Activated gamma-delta T cell treated with Interleukin-2 at 50 U/mL for 16 hours (primary cell): ENCODE data around the gene ARSG.

ENCODE experiments used
- DNase-seq: peaks from one replicate; pipeline ENCODE4 v3.0.0-alpha.2; 2020

The ARSG gene

GRCh38 chr17:68456339-68457167 lies 165.3 kb downstream of the ARSG start:
- no peak for DNase-seq

DNA sequence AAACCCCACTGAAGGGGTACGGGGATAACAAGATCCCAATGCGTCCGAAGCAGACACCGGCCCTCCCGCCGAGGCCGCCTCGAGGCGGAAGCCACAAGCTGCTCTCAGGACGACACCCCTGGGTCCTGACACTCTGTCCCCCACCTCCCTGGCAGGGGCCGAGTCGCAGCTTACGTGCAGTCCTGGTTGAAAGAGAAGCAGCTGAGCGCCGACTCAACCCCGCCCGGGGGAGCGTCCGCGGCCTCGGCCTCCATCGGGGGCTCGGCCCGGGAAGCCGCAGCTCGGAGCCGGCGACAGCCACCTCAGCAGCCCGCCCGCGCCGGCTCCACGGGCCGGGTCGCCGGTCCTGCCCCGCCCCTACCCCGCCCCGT lies 165.9 kb downstream of the ARSG start, which contains the start of gene WIPI1:
Gene WIPI1, minus strand, starts transcription at position 329 of the 371 bp plus-strand sequence. Its CDS starts 75 bp downstream, at position 254.
- no peak for DNase-seq

DNA sequence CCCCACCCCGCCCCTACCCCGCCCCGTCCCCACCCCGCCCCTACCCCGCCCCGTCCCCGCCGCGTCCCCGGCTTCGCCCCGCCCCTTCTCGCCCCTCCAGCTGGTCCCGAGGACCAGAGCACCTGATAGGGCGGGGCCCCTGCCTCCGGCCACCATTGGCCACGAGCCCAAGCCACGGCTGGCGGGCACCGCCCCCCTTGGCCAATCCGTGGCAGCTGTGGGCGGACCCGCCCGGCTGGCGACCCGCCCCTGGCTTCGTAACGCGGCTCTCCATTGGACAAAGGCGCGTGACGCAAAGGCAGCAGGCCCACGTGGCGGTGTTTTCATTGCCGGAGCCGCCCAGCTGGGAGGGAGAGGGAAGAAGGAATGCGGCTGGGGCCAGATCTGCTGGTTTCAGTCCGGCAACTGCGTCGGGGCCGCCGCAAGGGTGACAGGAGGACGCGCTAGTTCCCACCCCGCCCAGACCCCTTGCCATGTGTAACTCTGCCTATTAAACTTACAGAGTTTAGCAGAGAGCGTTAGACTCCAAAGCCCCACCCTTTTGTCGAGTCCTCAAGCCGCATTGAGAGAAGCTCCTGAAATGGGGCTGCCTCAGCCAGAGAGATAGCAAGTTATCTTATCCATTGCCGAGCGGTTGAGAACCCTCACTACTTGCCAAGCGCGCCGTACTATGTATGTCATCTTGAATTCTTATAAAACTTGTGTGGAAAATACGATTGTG lies 166.4 kb downstream of the ARSG start:
- DNase-seq = peak; percentile 98

GRCh38 chr17:68458260-68459036 lies 167.2 kb downstream of the ARSG start:
- DNase-seq = no peak

- DNase-seq = no peak
Measured at GRCh38 chr17:68459037-68459639, 167.8 kb downstream of the ARSG start.

DNA sequence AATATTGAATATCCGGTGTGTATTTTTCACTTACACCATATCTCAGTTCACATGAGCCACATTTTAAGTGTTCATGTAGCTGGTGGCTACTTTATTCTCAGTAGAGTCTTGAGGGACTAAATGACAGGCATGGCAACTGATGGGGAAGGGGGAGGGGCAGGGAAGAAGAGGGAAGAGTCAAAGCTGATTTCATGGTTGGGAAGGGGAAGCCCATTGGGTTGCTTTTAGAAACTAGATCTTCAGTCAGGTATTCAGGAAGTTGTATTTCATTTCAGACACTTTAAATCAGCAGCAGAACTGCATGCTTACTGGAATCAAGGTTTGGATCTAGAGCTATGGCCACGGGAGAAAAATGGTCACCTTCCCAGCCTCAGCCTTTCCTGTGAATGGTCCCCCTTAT lies 168.9 kb downstream of the ARSG start:
- no peak for DNase-seq

DNA sequence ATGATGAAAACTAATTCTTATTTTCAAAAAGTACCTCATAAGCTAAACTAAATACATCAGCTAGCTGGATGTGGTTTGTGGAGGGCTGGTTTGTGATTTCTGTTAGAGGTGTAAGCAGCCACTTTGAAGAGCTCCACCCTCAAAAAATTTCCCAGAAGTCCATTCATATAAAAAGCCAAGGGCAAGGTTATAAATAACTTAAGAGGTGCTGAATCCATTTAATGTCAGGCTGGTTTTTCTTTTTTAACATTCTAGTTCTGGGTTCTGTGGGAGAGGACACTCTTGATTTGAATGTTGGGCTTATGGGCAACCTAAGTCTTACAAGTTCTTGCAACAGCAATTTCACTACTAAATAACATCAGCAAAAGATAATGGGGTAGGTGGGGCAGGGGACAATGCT lies 169.4 kb downstream of the ARSG start:
- DNase-seq = peak; percentile 34

- DNase-seq = no peak
Measured at GRCh38 chr17:68461122-68461539, 169.8 kb downstream of the ARSG start.

GRCh38 chr17:68461589-68461988 lies 170.3 kb downstream of the ARSG start:
- DNase-seq = no peak

- peak; percentile 65 for DNase-seq
Measured at GRCh38 chr17:68462381-68463210, 171.3 kb downstream of the ARSG start.

DNA sequence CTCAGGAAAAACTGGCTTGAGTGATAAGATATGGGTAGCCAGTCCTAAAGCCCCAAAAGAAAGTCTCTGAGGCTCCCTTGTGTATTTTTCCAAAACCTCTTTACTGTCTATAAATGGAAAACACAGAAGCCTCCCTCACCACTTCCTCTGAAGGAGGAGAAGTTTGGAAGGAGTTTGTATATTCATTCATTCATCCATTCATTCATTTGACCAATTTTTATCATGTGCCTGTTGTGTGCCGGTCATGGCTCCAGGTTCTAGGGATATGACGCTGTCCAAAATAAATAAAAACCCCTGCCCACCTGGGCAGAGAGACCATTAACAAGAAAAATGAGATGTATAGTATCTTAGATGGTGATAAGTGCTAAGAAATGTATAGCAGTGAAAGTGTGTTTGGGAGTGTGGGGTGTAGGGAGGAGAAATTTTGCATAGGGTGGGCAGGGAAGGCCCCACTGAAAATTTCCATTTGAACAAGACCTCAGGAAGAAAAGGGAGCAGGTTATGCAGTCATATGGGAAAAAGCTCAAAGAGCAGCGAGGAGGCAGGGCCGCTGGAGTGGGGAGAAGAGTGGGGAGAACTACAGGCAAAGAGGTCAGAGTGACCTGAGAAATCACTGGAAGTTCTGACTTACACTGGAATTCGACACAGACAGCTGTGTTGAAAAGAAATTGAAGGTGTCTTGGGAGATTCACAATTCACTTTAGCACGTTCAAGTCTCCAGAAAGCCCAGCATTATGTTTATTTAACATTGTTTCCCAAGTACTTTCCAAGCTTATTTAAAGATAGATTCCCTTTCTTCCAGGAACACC lies 172.1 kb downstream of the ARSG start:
- no peak for DNase-seq

DNA sequence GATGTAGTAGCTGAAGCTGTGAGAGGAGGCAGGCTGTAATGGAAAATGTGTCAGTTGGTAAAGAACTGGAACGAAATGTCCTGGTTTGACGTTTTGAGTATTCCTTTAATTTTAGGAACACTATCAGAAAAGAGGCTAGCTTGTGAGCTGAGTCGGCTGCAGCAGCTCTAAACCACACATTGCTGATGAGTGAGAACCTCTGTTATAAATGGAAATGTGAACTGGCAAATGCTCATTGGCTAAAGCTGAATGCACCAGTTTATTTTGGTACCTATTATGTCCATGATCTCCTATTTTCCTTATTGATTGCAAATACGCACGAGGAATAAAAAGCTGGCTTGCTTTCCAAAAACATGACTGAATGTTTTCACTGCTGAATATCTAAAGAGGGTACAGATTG lies 177.0 kb downstream of the ARSG start:
- DNase-seq = no peak

DNA sequence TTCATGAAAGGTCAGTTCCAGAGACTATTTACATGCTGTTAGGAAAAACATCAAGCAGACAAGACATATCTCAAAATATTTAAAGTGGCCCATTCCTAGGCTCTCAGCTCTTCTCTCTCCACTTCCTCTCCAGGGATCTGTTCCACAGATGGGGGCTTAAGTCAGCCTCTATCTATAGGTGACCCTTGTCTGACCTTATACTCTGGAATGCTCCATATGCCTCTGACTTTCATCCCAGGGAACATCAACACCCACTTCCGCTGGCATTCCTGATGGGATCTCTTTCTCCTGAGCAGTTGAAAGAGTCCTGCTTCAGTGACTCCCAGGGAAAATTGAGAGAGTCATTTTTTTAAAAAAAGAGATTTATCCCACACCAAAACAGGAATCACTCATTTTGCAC lies 177.5 kb downstream of the ARSG start:
- DNase-seq = no peak
